ENCODE measurements around the gene ASTL. TPM values are rescaled to one million over a fixed set of nuclear protein-coding genes. Genes with fewer than 3 reads are reported as not detected.

ASTL gene
- total RNA-seq, 1 experiment from 2014 or later, result 0.79 TPM

GRCh38 chr2:96089356-96090195, 48.7 kb downstream of the ASTL start:
- ATAC-seq, result no peak; the same call in none of the 2 replicates
- no peak for DNase-seq (ENCODE audit: low spot score)
- TF ChIP-seq ZNF512 (CRISPR knock-in tag; IDR thresholded peaks at IDR 0.05; ENCODE audit: borderline replicate concordance) (no peak), AR (CRISPR knock-in tag; IDR thresholded peaks at IDR 0.05) (no peak), RORB (CRISPR knock-in tag; IDR thresholded peaks at IDR 0.05) (no peak), ZNF416 (CRISPR knock-in tag; IDR thresholded peaks at IDR 0.05) (no peak), NR3C1 (CRISPR knock-in tag; conservative IDR thresholded peaks at IDR 0.05; ENCODE audit: low read depth) (no peak), PRRX2 (CRISPR knock-in tag; IDR thresholded peaks at IDR 0.05) (no peak), NFYB (CRISPR knock-in tag; conservative IDR thresholded peaks at IDR 0.05; ENCODE audit: low read depth) (no peak), ESRRA (CRISPR knock-in tag; IDR thresholded peaks at IDR 0.05; ENCODE audit: borderline replicate concordance) (no peak)
- H3K27me3 Mint-ChIP-seq (ENCODE audit: low read depth), result peaks cover 4% of the 10 kb centered on the region; the same call in 1 of the 2 replicates
- ChIA-PET CTCF (interaction anchor here (1.1 to 2.4 kb wide), 4 partner anchors 24 to 420 kb away, joined by 3 to 9 read pairs (median 4); no protein-coding TSS in a partner anchor), POLR2A (no interaction called here)
- H3K27ac Mint-ChIP-seq, result no peak overlapping the region
- H3K4me3 Mint-ChIP-seq, result no peak overlapping the region
- no peaks in the 10 kb centered on the region for H3K36me3 Mint-ChIP-seq
- H3K9me3 Mint-ChIP-seq, result peaks cover 6% of the 10 kb centered on the region
- H3K4me1 Mint-ChIP-seq, result peaks cover 24% of the 10 kb centered on the region

GRCh38 chr2:96088340-96089335, 49.7 kb downstream of the ASTL start:
- CTCF ChIA-PET, result interaction anchor here (1.1 to 2.4 kb wide), 2 partner anchors 25 to 28 kb away, joined by 4 to 9 read pairs; no protein-coding TSS in a partner anchor
- H3K27me3 Mint-ChIP-seq (ENCODE audit: low read depth), result 0 out of 2 replicates have a peak, but pooled peaks cover under 1% of the 10 kb centered on the region
- peaks cover 6% of the 10 kb centered on the region for H3K9me3 Mint-ChIP-seq
- H3K36me3 Mint-ChIP-seq, result no peaks in the 10 kb centered on the region
- H3K4me1 Mint-ChIP-seq, result peaks cover 20% of the 10 kb centered on the region
- POLR2A ChIA-PET, result no interaction called here
- H3K4me3 Mint-ChIP-seq, result no peak overlapping the region
- DNase-seq (ENCODE audit: low spot score) (peak; percentile 5), ATAC-seq (no peak)
- H3K27ac Mint-ChIP-seq, result no peak overlapping the region
- TF ChIP-seq NFE2L1 (CRISPR knock-in tag; IDR thresholded peaks at IDR 0.05) (no peak), ESRRA (CRISPR knock-in tag; IDR thresholded peaks at IDR 0.05; ENCODE audit: borderline replicate concordance) (no peak), GABPB1 (CRISPR knock-in tag; IDR thresholded peaks at IDR 0.05) (no peak), ZNF219 (CRISPR knock-in tag; IDR thresholded peaks at IDR 0.05; ENCODE audit: borderline replicate concordance) (no peak), JAZF1 (CRISPR knock-in tag; IDR thresholded peaks at IDR 0.05) (no peak), CDX4 (CRISPR knock-in tag; IDR thresholded peaks at IDR 0.05; ENCODE audit: borderline replicate concordance) (no peak), JUN (CRISPR knock-in tag; IDR thresholded peaks at IDR 0.05) (no peak), ATF6 (CRISPR knock-in tag; IDR thresholded peaks at IDR 0.05) (no peak)
